Measurements from ENCODE around the gene FBXO44.
"Not testable (repeated sequence)": the region's sequence is repeated elsewhere in the genome, so short reads cannot be mapped to it uniquely, and the experiment has no call there.

FBXO44 gene

GRCh38 chr1:11654137-11654938 is at the start of gene FBXO44, which contains the start of gene FBXO2:
TSS of gene FBXO44 (plus strand) at chr1:11654877. CDS start at chr1:11655836, 959 bp downstream.
TSS of gene FBXO2 (minus strand) at chr1:11654429. CDS start at chr1:11654340, 89 bp downstream.
- DNase-seq (ENCODE audit: low spot score): peak; percentile 77

GRCh38 chr1:11606775-11607174 is 47.9 kb upstream of the FBXO44 start:
- no peak for DNase-seq (ENCODE audit: low spot score)

GRCh38 chr1:11608596-11609130 is 46.0 kb upstream of the FBXO44 start:
- DNase-seq (ENCODE audit: low spot score): not testable (repeated sequence)

GRCh38 chr1:11609378-11609777 is 45.3 kb upstream of the FBXO44 start:
- not testable (repeated sequence) for DNase-seq (ENCODE audit: low spot score)

GRCh38 chr1:11610629-11611180 is 44.0 kb upstream of the FBXO44 start:
- no peak for DNase-seq (ENCODE audit: low spot score)

- DNase-seq (ENCODE audit: low spot score): no peak
Observed at GRCh38 chr1:11611638-11612327, 42.9 kb upstream of the FBXO44 start.

- no peak for DNase-seq (ENCODE audit: low spot score)
Observed at GRCh38 chr1:11613347-11613746, 41.3 kb upstream of the FBXO44 start.

- DNase-seq (ENCODE audit: low spot score): no peak
Observed at GRCh38 chr1:11615090-11615489, 39.6 kb upstream of the FBXO44 start.

- DNase-seq (ENCODE audit: low spot score): no peak
Observed at GRCh38 chr1:11616766-11617165, 37.9 kb upstream of the FBXO44 start.

GRCh38 chr1:11617314-11617713 is 37.4 kb upstream of the FBXO44 start:
- DNase-seq (ENCODE audit: low spot score): no peak

GRCh38 chr1:11617741-11618140 is 36.9 kb upstream of the FBXO44 start:
- no peak for DNase-seq (ENCODE audit: low spot score)

- DNase-seq (ENCODE audit: low spot score): no peak
Observed at GRCh38 chr1:11620405-11620804, 34.3 kb upstream of the FBXO44 start.

- no peak for DNase-seq (ENCODE audit: low spot score)
Observed at GRCh38 chr1:11620924-11621323, 33.8 kb upstream of the FBXO44 start.

GRCh38 chr1:11622398-11622797 is 32.3 kb upstream of the FBXO44 start:
- no peak for DNase-seq (ENCODE audit: low spot score)

- no peak for DNase-seq (ENCODE audit: low spot score)
Observed at GRCh38 chr1:11623702-11624101, 31.0 kb upstream of the FBXO44 start.

GRCh38 chr1:11626551-11626950 is 28.1 kb upstream of the FBXO44 start:
- no peak for DNase-seq (ENCODE audit: low spot score)

GRCh38 chr1:11628767-11629166 is 25.9 kb upstream of the FBXO44 start:
- no peak for DNase-seq (ENCODE audit: low spot score)

- no peak for DNase-seq (ENCODE audit: low spot score)
Observed at GRCh38 chr1:11629184-11630016, 25.3 kb upstream of the FBXO44 start.

- DNase-seq (ENCODE audit: low spot score): no peak
Observed at GRCh38 chr1:11634365-11635192, 20.1 kb upstream of the FBXO44 start.

GRCh38 chr1:11638121-11638520 is 16.6 kb upstream of the FBXO44 start:
- no peak for DNase-seq (ENCODE audit: low spot score)

GRCh38 chr1:11639372-11639771 is 15.3 kb upstream of the FBXO44 start:
- DNase-seq (ENCODE audit: low spot score): no peak
